ENCODE results near the gene SRPK2. TPM values are rescaled to one million over a fixed set of nuclear protein-coding genes. Genes with fewer than 3 reads are reported as not detected.
"Not testable (repeated sequence)": the region's sequence is repeated elsewhere in the genome, so short reads cannot be mapped to it uniquely, and the experiment has no call there.

SRPK2 gene
- total RNA-seq, 1 donor from 2014 or later = 58.5 TPM

GRCh38 chr7:105298439-105298894 is 90.3 kb downstream of the SRPK2 start:
- H3K4me3 Mint-ChIP-seq (ENCODE audit: unreplicated experiment) = no peak overlapping the region
- no peaks in the 10 kb centered on the region for H3K27me3 Mint-ChIP-seq (ENCODE audit: low read depth)
- no peak overlapping the region for H3K27ac Mint-ChIP-seq (ENCODE audit: unreplicated experiment)
- no peaks in the 10 kb centered on the region for H3K36me3 Mint-ChIP-seq (ENCODE audit: low read depth)
- peaks cover 26% of the 10 kb centered on the region for H3K4me1 Mint-ChIP-seq (ENCODE audit: low read depth)
- TF ChIP-seq CTCF (IDR thresholded peaks at IDR 0.05) = no peak
- DNase-seq (ENCODE audit: low spot score) = no peak
- H3K9me3 Mint-ChIP-seq (ENCODE audit: low read depth) = no peaks in the 10 kb centered on the region

- H3K27ac Mint-ChIP-seq (ENCODE audit: unreplicated experiment) = no peak overlapping the region
- DNase-seq (ENCODE audit: low spot score) = no peak
- TF ChIP-seq CTCF (IDR thresholded peaks at IDR 0.05) = no peak
- H3K4me3 Mint-ChIP-seq (ENCODE audit: unreplicated experiment) = no peak overlapping the region
- H3K36me3 Mint-ChIP-seq (ENCODE audit: low read depth) = no peaks in the 10 kb centered on the region
- H3K9me3 Mint-ChIP-seq (ENCODE audit: low read depth) = no peaks in the 10 kb centered on the region
- H3K27me3 Mint-ChIP-seq (ENCODE audit: low read depth) = no peaks in the 10 kb centered on the region
- H3K4me1 Mint-ChIP-seq (ENCODE audit: low read depth) = peaks cover 26% of the 10 kb centered on the region
These were observed 90.7 kb downstream of the SRPK2 start for GRCh38 chr7:105297985-105298384.

DNA sequence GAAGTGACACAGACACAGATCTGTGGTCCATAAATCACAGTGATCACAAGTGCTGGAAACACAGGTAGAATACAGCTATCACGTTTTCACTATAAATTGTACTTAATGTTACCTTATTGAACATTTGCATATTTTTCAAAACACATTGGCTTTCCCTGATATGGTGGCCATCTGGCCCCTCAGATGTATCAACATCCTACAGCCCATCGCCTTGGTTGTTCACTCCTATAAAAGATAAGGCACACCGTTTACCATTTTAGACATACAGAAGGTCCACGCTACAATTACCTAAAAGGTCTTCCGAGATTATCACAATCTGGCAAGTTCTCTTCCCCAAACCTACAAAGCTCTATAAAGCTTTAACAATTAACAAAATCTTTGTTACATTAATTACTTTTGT is 91.4 kb downstream of the SRPK2 start:
- no peak for DNase-seq (ENCODE audit: low spot score)
- H3K27ac Mint-ChIP-seq (ENCODE audit: unreplicated experiment) = no peak overlapping the region
- no peaks in the 10 kb centered on the region for H3K9me3 Mint-ChIP-seq (ENCODE audit: low read depth)
- H3K4me3 Mint-ChIP-seq (ENCODE audit: unreplicated experiment) = no peak overlapping the region
- peaks cover 29% of the 10 kb centered on the region for H3K4me1 Mint-ChIP-seq (ENCODE audit: low read depth)
- no peak for TF ChIP-seq CTCF (IDR thresholded peaks at IDR 0.05)
- no peaks in the 10 kb centered on the region for H3K27me3 Mint-ChIP-seq (ENCODE audit: low read depth)
- H3K36me3 Mint-ChIP-seq (ENCODE audit: low read depth) = no peaks in the 10 kb centered on the region

DNA sequence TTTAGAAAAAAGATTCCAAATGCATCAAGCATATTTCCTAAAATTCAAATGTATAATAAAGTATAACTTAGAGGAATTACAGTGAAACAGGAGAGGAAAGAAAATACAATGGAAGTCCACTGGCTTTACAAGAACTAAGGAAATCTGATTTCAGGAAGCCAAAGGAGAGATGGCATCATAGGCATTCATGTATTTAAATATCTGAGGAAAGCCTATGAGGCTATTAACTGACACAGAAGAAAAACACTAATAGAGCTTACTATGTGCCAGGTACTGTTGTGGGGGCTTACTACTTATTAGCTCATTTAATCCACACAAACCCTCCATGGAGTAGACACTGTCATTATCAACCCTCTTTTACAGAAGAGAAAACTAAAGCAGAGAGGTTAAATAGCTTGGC is 92.2 kb downstream of the SRPK2 start:
- H3K27ac Mint-ChIP-seq (ENCODE audit: unreplicated experiment) = peak overlapping the region; percentile 70
- peaks cover 25% of the 10 kb centered on the region for H3K4me1 Mint-ChIP-seq (ENCODE audit: low read depth)
- no peaks in the 10 kb centered on the region for H3K27me3 Mint-ChIP-seq (ENCODE audit: low read depth)
- no peak overlapping the region for H3K4me3 Mint-ChIP-seq (ENCODE audit: unreplicated experiment)
- no peaks in the 10 kb centered on the region for H3K36me3 Mint-ChIP-seq (ENCODE audit: low read depth)
- no peak for DNase-seq (ENCODE audit: low spot score)
- no peaks in the 10 kb centered on the region for H3K9me3 Mint-ChIP-seq (ENCODE audit: low read depth)
- no peak for TF ChIP-seq CTCF (IDR thresholded peaks at IDR 0.05)

DNA sequence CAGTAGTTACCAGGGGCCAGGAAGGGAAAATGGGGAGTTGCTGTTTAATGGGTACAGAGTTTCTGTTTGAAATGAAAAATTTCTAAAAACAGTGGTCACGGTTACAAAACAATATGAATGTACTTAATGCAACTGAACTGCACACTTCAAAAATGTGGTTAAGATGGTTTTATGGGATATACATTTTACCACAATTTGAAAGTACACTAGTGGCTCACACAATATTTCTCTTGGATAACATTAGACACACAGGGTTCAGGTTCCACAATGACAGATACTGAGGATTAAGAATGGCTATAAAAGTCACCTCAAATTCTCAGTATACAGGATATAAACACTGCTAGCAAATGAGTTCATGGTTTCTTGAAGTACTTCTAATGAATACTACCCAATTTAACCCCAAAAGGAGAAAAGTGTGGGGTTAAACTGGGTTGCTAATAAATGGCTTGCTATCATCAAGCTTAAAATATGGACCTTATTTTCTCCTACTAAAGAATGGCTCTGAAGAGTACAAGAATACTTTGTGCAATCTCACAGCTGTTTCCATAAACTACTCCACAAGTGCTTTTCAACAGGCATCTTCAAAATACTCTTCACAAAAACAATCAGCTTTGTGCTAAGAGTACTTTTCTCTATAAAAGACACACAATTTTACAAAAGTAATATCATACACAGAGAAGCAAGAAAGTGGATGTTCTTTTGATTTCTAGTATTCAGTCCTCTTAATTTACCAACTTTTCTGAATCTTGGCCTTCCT is 92.9 kb downstream of the SRPK2 start:
- no peak for DNase-seq (ENCODE audit: low spot score)
- TF ChIP-seq CTCF (IDR thresholded peaks at IDR 0.05) = no peak
- Mint-ChIP-seq H3K27me3 (ENCODE audit: low read depth) (no peaks in the 10 kb centered on the region), H3K9me3 (ENCODE audit: low read depth) (no peaks in the 10 kb centered on the region), H3K4me3 (ENCODE audit: unreplicated experiment) (no peak overlapping the region), H3K4me1 (ENCODE audit: low read depth) (peaks cover 24% of the 10 kb centered on the region), H3K36me3 (ENCODE audit: low read depth) (no peaks in the 10 kb centered on the region), H3K27ac (ENCODE audit: unreplicated experiment) (peak overlapping the region; percentile 70)

DNA sequence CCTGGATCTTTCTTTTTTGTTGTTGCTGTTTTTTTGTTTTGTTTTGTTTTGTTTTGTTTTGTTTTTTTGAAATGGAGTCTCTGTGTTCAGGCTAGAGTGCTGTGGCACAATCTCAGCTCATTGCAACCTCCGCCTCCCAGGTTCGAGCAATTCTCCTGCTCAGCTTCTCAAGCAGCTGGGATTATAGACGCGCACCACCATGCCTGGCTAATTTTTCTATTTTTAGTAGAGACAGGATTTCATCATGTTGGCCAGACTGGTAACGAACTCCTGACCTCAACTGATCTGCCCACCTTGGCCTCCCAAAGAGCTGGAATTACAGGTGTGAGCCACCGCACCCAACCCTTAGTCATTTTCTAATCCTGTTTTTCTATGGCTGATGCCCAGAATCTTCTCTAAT is 94.2 kb downstream of the SRPK2 start:
- peaks cover 19% of the 10 kb centered on the region for H3K4me1 Mint-ChIP-seq (ENCODE audit: low read depth)
- not testable (repeated sequence) for H3K9me3 Mint-ChIP-seq (ENCODE audit: low read depth); H3K36me3 Mint-ChIP-seq (ENCODE audit: low read depth); H3K4me3 Mint-ChIP-seq (ENCODE audit: unreplicated experiment); H3K27ac Mint-ChIP-seq (ENCODE audit: unreplicated experiment); H3K27me3 Mint-ChIP-seq (ENCODE audit: low read depth); DNase-seq (ENCODE audit: low spot score)
